Central memory CD8-positive, alpha-beta T cell (primary cell): ENCODE measurements around the gene TNC.

Source experiments
- ATAC-seq: fragments of 150-1000 bp; cut with Tn5 transposase; replicated peaks from 2 replicates; pipeline ENCODE4 v1.10.0; 2022; ENCODE audit warnings: mild to moderate bottlenecking, moderate FRiP score, moderate number of reproducible peaks; ENCODE audit not compliant: poor library complexity, severe bottlenecking; ENCODE audit errors: extremely low read depth
- DNase-seq, 2 donors: peaks; one replicate each; pipeline ENCODE4 v3.0.0; 2021; ENCODE audit warnings: low spot score in 2 of 2
- H3K27ac Mint-ChIP-seq: one replicate; pipeline ENCODE4 v1.8.0; 2022; ENCODE audit warnings: low read depth, mild to moderate bottlenecking, moderate library complexity, mixed read lengths
- H3K27me3 Mint-ChIP-seq: one replicate; pipeline ENCODE4 v1.8.0; 2022; ENCODE audit warnings: mixed read lengths
- H3K36me3 Mint-ChIP-seq: one replicate; pipeline ENCODE4 v1.8.0; 2022; ENCODE audit warnings: mild to moderate bottlenecking, moderate library complexity, mixed read lengths; ENCODE audit not compliant: insufficient read depth
- H3K4me1 Mint-ChIP-seq: one replicate; pipeline ENCODE4 v1.8.0; 2022; ENCODE audit warnings: mixed read lengths
- H3K4me3 Mint-ChIP-seq: one replicate; pipeline ENCODE4 v1.8.0; 2022; ENCODE audit warnings: mild to moderate bottlenecking, moderate library complexity, mixed read lengths
- H3K9me3 Mint-ChIP-seq: one replicate; pipeline ENCODE4 v1.8.0; 2022; ENCODE audit warnings: mixed read lengths

The TNC gene

DNA sequence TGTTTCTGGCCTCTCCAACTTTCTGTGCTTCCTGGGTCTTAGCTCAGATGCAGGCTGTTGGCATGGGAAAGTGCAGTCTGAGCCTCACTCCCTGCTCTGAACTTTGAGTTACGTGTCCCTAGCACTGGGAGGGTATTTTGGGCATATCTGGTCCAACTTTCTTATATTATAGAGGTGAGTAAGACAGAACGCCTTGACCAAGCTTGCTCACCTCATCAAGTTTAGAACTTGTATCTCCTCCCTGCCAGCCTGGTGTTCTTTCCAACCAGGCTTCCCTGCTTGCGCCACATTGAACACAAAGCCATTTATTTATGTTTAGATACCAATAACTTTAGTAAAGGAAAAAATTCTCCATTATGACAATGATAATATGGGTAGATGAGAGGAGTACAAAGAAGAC lies 33.2 kb downstream of the TNC start:
- DNase-seq = no peak

DNA sequence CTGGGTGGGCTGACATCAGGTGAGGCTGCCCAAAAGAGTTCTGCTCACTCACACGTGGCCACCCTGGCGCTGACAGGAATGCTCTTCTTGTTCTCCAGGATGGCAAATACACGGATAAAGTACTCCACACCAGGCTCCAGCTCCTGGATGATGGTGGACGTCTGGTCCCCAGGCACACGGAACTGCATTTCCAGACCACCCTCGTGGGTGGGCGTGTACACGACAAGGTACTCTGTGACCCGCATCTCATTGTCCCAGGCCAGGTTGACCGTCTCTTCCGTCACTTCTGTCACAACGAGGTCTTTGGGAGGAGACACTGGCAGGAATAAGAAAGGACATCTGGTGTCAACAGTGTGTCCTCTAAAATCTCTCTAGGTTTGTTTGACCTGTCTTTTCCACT lies 33.8 kb downstream of the TNC start:
- no peaks in the 10 kb centered on the region for H3K9me3 Mint-ChIP-seq
- peaks cover 2% of the 10 kb centered on the region for H3K36me3 Mint-ChIP-seq
- H3K4me3 Mint-ChIP-seq = no peak overlapping the region
- H3K4me1 Mint-ChIP-seq = no peaks in the 10 kb centered on the region
- H3K27ac Mint-ChIP-seq = no peak overlapping the region
- DNase-seq (no peak), ATAC-seq (no peak)
- peaks cover 5% of the 10 kb centered on the region for H3K27me3 Mint-ChIP-seq

More for the DNA sequence above, 33.2 kb downstream of the TNC start:
- Mint-ChIP-seq H3K9me3 (no peaks in the 10 kb centered on the region), H3K27ac (no peak overlapping the region), H3K4me1 (no peaks in the 10 kb centered on the region), H3K4me3 (no peak overlapping the region), H3K27me3 (peaks cover 5% of the 10 kb centered on the region), H3K36me3 (peaks cover 2% of the 10 kb centered on the region)
- no peak for ATAC-seq

GRCh38 chr9:115080242-115080641 lies 37.7 kb downstream of the TNC start:
- DNase-seq (no peak), ATAC-seq (no peak)
- Mint-ChIP-seq H3K36me3 (peaks cover 4% of the 10 kb centered on the region), H3K4me3 (no peak overlapping the region), H3K9me3 (no peaks in the 10 kb centered on the region), H3K27ac (no peak overlapping the region), H3K4me1 (no peaks in the 10 kb centered on the region), H3K27me3 (peaks cover 12% of the 10 kb centered on the region)

- no peak overlapping the region for H3K4me3 Mint-ChIP-seq
- no peaks in the 10 kb centered on the region for H3K9me3 Mint-ChIP-seq
- no peak overlapping the region for H3K27ac Mint-ChIP-seq
- ATAC-seq (no peak), DNase-seq (no peak)
- H3K27me3 Mint-ChIP-seq = peaks cover 12% of the 10 kb centered on the region
- no peaks in the 10 kb centered on the region for H3K4me1 Mint-ChIP-seq
- H3K36me3 Mint-ChIP-seq = peaks cover 3% of the 10 kb centered on the region
These were observed 38.8 kb downstream of the TNC start for GRCh38 chr9:115079156-115079555.

DNA sequence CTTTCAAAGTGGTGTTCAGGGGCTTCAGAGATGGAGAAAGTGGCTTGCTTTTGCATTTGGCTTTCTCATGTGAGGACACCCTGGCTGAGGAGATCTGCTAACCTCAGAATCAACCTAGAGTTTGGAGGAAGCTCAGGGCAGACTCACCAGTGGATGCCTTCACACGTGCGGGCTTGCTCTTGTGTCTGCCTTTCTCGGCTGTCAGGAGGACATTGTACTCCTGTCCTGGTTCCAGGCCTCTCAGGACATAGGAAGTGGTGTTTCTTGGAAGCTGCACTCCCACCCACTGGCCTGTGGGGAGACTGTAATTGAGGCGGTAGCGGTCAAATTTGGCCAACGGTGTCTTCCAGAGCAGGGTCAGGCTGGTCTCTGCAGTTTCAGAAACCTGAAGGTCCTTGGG lies 44.5 kb downstream of the TNC start:
- Mint-ChIP-seq H3K27ac (no peak overlapping the region), H3K4me3 (no peak overlapping the region), H3K27me3 (peaks cover 40% of the 10 kb centered on the region), H3K9me3 (no peaks in the 10 kb centered on the region), H3K4me1 (no peaks in the 10 kb centered on the region), H3K36me3 (no peaks in the 10 kb centered on the region)
- ATAC-seq (no peak), DNase-seq (no peak)

DNA sequence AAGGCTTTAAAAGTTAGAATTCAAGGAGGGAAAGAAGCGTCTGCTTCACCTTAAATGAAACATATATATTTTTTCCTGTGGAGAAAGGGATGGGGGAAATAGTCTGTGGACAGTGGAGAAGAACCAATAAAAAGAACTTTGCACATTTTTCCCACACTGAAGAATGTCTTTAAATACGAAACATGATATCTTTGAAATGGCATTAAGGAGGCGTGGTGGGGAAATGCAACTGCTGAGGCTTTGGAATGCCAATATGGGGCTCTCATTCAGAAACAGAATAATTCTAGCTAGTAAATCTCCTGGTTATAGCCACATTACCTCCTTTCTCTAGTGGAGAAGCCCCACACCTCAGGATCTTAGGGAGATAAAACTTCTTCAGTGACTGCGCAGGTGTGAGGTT lies 46.8 kb downstream of the TNC start:
- Mint-ChIP-seq H3K27me3 (peaks cover 60% of the 10 kb centered on the region), H3K4me3 (no peak overlapping the region), H3K4me1 (no peaks in the 10 kb centered on the region), H3K9me3 (no peaks in the 10 kb centered on the region), H3K36me3 (no peaks in the 10 kb centered on the region), H3K27ac (no peak overlapping the region)
- no peak for DNase-seq
- ATAC-seq = no peak

- H3K27me3 Mint-ChIP-seq = peaks cover 70% of the 10 kb centered on the region
- no peak overlapping the region for H3K4me3 Mint-ChIP-seq
- ATAC-seq (no peak), DNase-seq (no peak)
- H3K4me1 Mint-ChIP-seq = no peaks in the 10 kb centered on the region
- no peak overlapping the region for H3K27ac Mint-ChIP-seq
- H3K36me3 Mint-ChIP-seq = no peaks in the 10 kb centered on the region
- H3K9me3 Mint-ChIP-seq = no peaks in the 10 kb centered on the region
These were observed 48.2 kb downstream of the TNC start for GRCh38 chr9:115069771-115070170.

- Mint-ChIP-seq H3K9me3 (no peaks in the 10 kb centered on the region), H3K4me3 (no peak overlapping the region), H3K36me3 (no peaks in the 10 kb centered on the region), H3K4me1 (no peaks in the 10 kb centered on the region), H3K27me3 (peaks cover 70% of the 10 kb centered on the region), H3K27ac (no peak overlapping the region)
- ATAC-seq (no peak), DNase-seq (no peak)
These were observed 48.7 kb downstream of the TNC start for GRCh38 chr9:115069302-115069701.

- ATAC-seq (no peak), DNase-seq (no peak)
- no peak overlapping the region for H3K27ac Mint-ChIP-seq
- no peaks in the 10 kb centered on the region for H3K9me3 Mint-ChIP-seq
- no peaks in the 10 kb centered on the region for H3K4me1 Mint-ChIP-seq
- no peak overlapping the region for H3K4me3 Mint-ChIP-seq
- H3K27me3 Mint-ChIP-seq = peaks cover 77% of the 10 kb centered on the region
- no peaks in the 10 kb centered on the region for H3K36me3 Mint-ChIP-seq
These were observed 49.9 kb downstream of the TNC start for GRCh38 chr9:115068031-115068430.

GRCh38 chr9:115063058-115063845 lies 54.7 kb downstream of the TNC start:
- no peaks in the 10 kb centered on the region for H3K36me3 Mint-ChIP-seq
- no peak for ATAC-seq

DNA sequence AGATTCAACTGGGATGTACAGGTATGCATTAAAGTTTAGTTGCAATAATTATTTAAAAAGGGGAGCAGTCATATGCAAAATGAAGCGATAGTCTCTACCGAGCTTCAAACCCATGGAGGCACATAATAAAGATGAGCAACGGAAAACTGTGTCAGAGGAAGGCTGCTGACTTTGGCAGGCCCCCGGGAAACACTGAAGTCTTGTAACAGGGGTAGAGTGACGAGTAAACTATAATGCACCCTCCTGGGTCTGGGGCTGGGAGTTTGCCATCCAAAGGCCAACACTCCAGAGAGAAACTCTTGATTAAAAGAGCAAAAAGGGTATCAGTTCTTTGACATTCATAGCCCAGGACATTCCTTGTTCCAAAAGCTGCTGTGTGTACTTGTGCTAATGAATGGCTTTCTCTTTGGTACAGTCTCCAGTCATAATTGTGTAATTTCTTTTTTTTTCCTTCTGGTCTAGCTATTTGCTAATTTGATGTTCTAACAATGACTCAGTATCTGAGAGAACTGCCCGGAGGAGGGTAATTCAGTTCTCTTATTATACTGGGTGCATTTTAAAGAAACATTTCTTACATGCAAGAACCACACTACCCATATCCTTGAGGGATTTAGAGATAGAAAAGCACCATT lies 59.2 kb downstream of the TNC start:
- H3K4me1 Mint-ChIP-seq = no peaks in the 10 kb centered on the region
- no peak for DNase-seq
- H3K4me3 Mint-ChIP-seq = no peak overlapping the region
- no peaks in the 10 kb centered on the region for H3K36me3 Mint-ChIP-seq
- ATAC-seq = no peak
- no peaks in the 10 kb centered on the region for H3K9me3 Mint-ChIP-seq
- H3K27ac Mint-ChIP-seq = no peak overlapping the region
- H3K27me3 Mint-ChIP-seq = peaks cover 71% of the 10 kb centered on the region

More at GRCh38 chr9:115063058-115063845, 54.7 kb downstream of the TNC start:
- H3K27me3 Mint-ChIP-seq = peaks cover 67% of the 10 kb centered on the region
- no peaks in the 10 kb centered on the region for H3K4me1 Mint-ChIP-seq
- H3K4me3 Mint-ChIP-seq = no peak overlapping the region
- H3K9me3 Mint-ChIP-seq = no peaks in the 10 kb centered on the region
- no peak overlapping the region for H3K27ac Mint-ChIP-seq
- DNase-seq = no peak

DNA sequence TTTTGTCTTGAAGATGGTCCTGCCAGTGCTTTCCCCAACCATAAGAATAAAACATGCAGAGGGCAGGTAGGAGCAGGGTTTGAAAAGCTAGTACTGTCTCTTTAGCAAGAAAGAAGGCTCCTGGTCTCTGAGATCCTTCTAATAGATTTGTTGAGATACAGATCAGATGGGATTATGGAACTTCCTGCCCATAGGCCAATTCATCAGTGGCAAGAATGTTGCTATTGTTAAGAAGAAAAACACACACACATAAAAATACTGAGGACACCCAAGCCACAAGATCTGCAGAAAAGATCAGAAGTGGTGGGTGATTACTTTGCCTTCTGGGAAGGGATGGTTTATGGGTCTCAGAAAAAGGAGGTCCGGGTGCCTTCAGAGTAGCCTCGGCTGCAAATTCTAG lies 59.8 kb downstream of the TNC start:
- DNase-seq = no peak
- no peak overlapping the region for H3K27ac Mint-ChIP-seq
- no peaks in the 10 kb centered on the region for H3K36me3 Mint-ChIP-seq
- ATAC-seq = no peak
- H3K9me3 Mint-ChIP-seq = no peaks in the 10 kb centered on the region
- peaks cover 65% of the 10 kb centered on the region for H3K27me3 Mint-ChIP-seq
- no peaks in the 10 kb centered on the region for H3K4me1 Mint-ChIP-seq
- H3K4me3 Mint-ChIP-seq = no peak overlapping the region

GRCh38 chr9:115057559-115057958 lies 60.4 kb downstream of the TNC start:
- Mint-ChIP-seq H3K4me3 (no peak overlapping the region), H3K27ac (no peak overlapping the region), H3K36me3 (no peaks in the 10 kb centered on the region), H3K4me1 (no peaks in the 10 kb centered on the region), H3K27me3 (peaks cover 70% of the 10 kb centered on the region), H3K9me3 (no peaks in the 10 kb centered on the region)
- no peak for ATAC-seq
- no peak for DNase-seq
